HepG2 (cell line): Measurements from ENCODE around the gene CLIC6. TPM values are rescaled to one million over a fixed set of nuclear protein-coding genes. Genes with fewer than 3 reads are reported as not detected.

Experiments
- ATAC-seq: fragments of 200-7000 bp; cut with Tn5 transposase; 3 replicates; pipeline ENCODE4 v1.9.1; 2020; ENCODE audit warnings: mild to moderate bottlenecking, moderate library complexity
- BruUV-seq: library from RNA; stranded (reverse); fragments of 400-500 nt; replicated peaks from 2 replicates; lab custom pipeline; 2021; lab: Mats Ljungman, UMichigan
- CTCF ChIA-PET: fragments of 300-600 bp; formaldehyde crosslinking; extraction: SDS; loops from one replicate; lab custom pipeline; 2021; ENCODE audit warnings: low total read pairs, inconsistent platforms, low intra/inter-chr PET ratio; lab: Yijun Ruan, JAX
- POLR2A ChIA-PET: fragments of 350-600 bp; sonication (Branson Sonifier 250); formaldehyde crosslinking; loops from one replicate; lab custom pipeline; 2020; ENCODE audit warnings: antibody characterized with exemption, inconsistent platforms; lab: Yijun Ruan, JAX
- DNase-seq: peaks from one replicate; pipeline ENCODE4 v3.0.0-alpha.2; 2015; ENCODE audit warnings: low spot score
- FAIRE-seq: peaks from 3 replicates; lab custom pipeline; 2011; peaks lifted over from hg19 to GRCh38; lab: Jason Lieb, UNC
- H2AFZ ChIP-seq: one replicate; pipeline ENCODE4 v1.6.1; 2011; ENCODE audit warnings: low read length, inconsistent platforms
- H3K27ac ChIP-seq: fragments of 300-600 bp; 3 replicates; pipeline ENCODE4 v1.8.0; 2011; ENCODE audit warnings: mixed run types, mild to moderate bottlenecking, mixed read lengths, low read length, inconsistent platforms; ENCODE audit not compliant: insufficient read depth; ENCODE audit errors: extremely low read length
- H3K27me3 ChIP-seq, 2 experiments: fragments of 200-600 bp in 1 of 2; 2 replicates in 1 of 2; 3 replicates in 1 of 2; pipeline versions ENCODE4 v1.6.0 to v1.8.0; 2011; ENCODE audit warnings: low read length in 2 of 2, mild to moderate bottlenecking in 2 of 2, moderate library complexity in 2 of 2, inconsistent platforms in 1 of 2; ENCODE audit not compliant: insufficient read depth in 2 of 2, control insufficient read depth in 1 of 2
- H3K36me3 ChIP-seq, 2 experiments: fragments of 200-600 bp in 1 of 2; replicated peaks in 1 of 2; 2 replicates in 1 of 2; 3 replicates in 1 of 2; pipeline versions ENCODE4 v1.5.1 to v1.8.0; 2011; ENCODE audit warnings: low read length in 2 of 2, inconsistent platforms in 1 of 2; ENCODE audit not compliant: insufficient read depth in 2 of 2, control insufficient read depth in 1 of 2
- H3K4me1 ChIP-seq: 2 replicates; pipeline ENCODE4 v1.5.1; 2012; ENCODE audit warnings: low read length, inconsistent platforms; ENCODE audit not compliant: insufficient read depth
- H3K4me2 ChIP-seq: 2 replicates; pipeline ENCODE4 v1.6.0; 2011; ENCODE audit warnings: low read depth, low read length, inconsistent platforms
- H3K4me3 ChIP-seq, 3 experiments: fragments of 200-600 bp in 1 of 3; sonication (generic), shearing (Covaris generic) in 1 of 3; replicated peaks in 1 of 3; 2 replicates each; pipeline ENCODE4 v1.5.1; 2011 to 2016; ENCODE audit warnings: low read length in 3 of 3, inconsistent platforms in 2 of 3, low read depth in 2 of 3, mild to moderate bottlenecking in 2 of 3, control low read depth in 1 of 3, mixed read lengths in 1 of 3; ENCODE audit not compliant: insufficient read depth in 1 of 3
- H3K79me2 ChIP-seq: one replicate; pipeline ENCODE4 v1.6.1; 2011; ENCODE audit warnings: low read length, inconsistent platforms; ENCODE audit not compliant: insufficient read depth
- H3K9ac ChIP-seq: 2 replicates; pipeline ENCODE4 v1.6.0; 2011; ENCODE audit warnings: mild to moderate bottlenecking, low read depth, low read length, inconsistent platforms; ENCODE audit not compliant: insufficient read depth
- H3K9me3 ChIP-seq: 2 replicates; pipeline ENCODE4 v1.5.1; 2012; ENCODE audit warnings: mild to moderate bottlenecking, low read length
- H4K20me1 ChIP-seq: 2 replicates; pipeline ENCODE4 v1.6.0; 2011; ENCODE audit warnings: inconsistent platforms, mild to moderate bottlenecking, low read length, moderate library complexity; ENCODE audit not compliant: insufficient read depth
- ATF5 ChIP-seq: sonication (generic); formaldehyde crosslinking; IDR thresholded peaks from 2 replicates; pipeline ENCODE4 v1.4.0; 2020; ENCODE audit warnings: mild to moderate bottlenecking, low read depth, missing genetic modification reagents
- KIAA2018 ChIP-seq: sonication (generic); formaldehyde crosslinking; IDR thresholded peaks from 2 replicates; pipeline ENCODE4 v1.5.0; 2020; ENCODE audit warnings: mild to moderate bottlenecking, missing genetic modification reagents, borderline replicate concordance
- MATR3 ChIP-seq: sonication (generic); formaldehyde crosslinking; IDR thresholded peaks from 2 replicates; pipeline ENCODE4 v1.4.0; 2020; ENCODE audit warnings: missing genetic modification reagents
- RXRB ChIP-seq: IDR thresholded peaks from 2 replicates; pipeline ENCODE4 v1.6.1; 2016; ENCODE audit warnings: borderline replicate concordance, missing genetic modification reagents, missing compliant biosample characterization
- ZNF256 ChIP-seq: sonication (generic); formaldehyde crosslinking; conservative IDR thresholded peaks from 2 replicates; pipeline ENCODE4 v1.4.0; 2020; ENCODE audit warnings: missing genetic modification reagents
- ZNF761 ChIP-seq: sonication (generic); formaldehyde crosslinking; conservative IDR thresholded peaks from 2 replicates; pipeline ENCODE4 v1.4.0; 2020; ENCODE audit warnings: mild to moderate bottlenecking, missing genetic modification reagents
- whole genome bisulfite sequencing: methylation state at CpG from one replicate; pipeline ENCODE4 v1.1.6; 2017; ENCODE audit warnings: low lambda C conversion rate; 5-methylcytosine and 5-hydroxymethylcytosine counted together
- in situ Hi-C: cut with HindIII; loops from 2 replicates; pipeline ENCODE4 v1.10.0; 2017; ENCODE audit warnings: low pct_unique_long_range_greater_than_20kb; ENCODE audit not compliant: extremely low pct_ligation_motif_present
- intact Hi-C: fragments of 100-400 bp; cut with micrococcal nuclease; formaldehyde crosslinking; loops from one replicate; pipeline ENCODE4 v1.10.0; 2022; ENCODE audit not compliant: unreplicated experiment
- polyA plus RNA-seq, 8 experiments: library from polyadenylated mRNA; depleted of rRNA in 3 of 8; stranded (reverse) in 7 of 8; unstranded in 1 of 8; fragments of >200 nt; fragmentation: Illumina TruSeq in 4 of 8; extraction: Trizol in 4 of 8; gene quantifications; 2 replicates each; pipeline versions ENCODE4 v1.2.1 to v1.2.3, GENCODE V29; 2011 to 2016; ENCODE audit warnings: low read depth in 4 of 8, missing spikeins in 1 of 8, mixed read lengths in 1 of 8; ENCODE audit not compliant: insufficient read depth in 1 of 8
- total RNA-seq, 5 experiments: library from RNA; depleted of rRNA; stranded (reverse); fragments of >200 nt; fragmentation: Illumina TruSeq; extraction: Trizol; gene quantifications; 2 replicates each; pipeline ENCODE4 v1.2.3, GENCODE V29; 2016; ENCODE audit warnings: low read depth in 1 of 5

CLIC6 gene
- total and polyA plus RNA-seq, 2 of the 13 experiments (the other 11 are each of a cell fraction or from before 2014, with no cell fraction given): not detected

- Histone ChIP-seq H3K9ac (no peak overlapping the region), H3K27me3 (peaks cover 0 to 8% of the 10 kb centered on the region in 2 experiments; a peak in 2 of 5 replicates), H3K79me2 (no peaks in the 10 kb centered on the region), H3K4me2 (no peak overlapping the region), H3K4me3 (no peak overlapping the region), H3K9me3 (no peaks in the 10 kb centered on the region)
- WGBS: 25% methylated on average over 6 of the region's 6 CpGs
- POLR2A ChIA-PET: no interaction called here
- TF ChIP-seq RXRB: no peak
- TF ChIP-seq KIAA2018 (CRISPR knock-in tag): no peak
- no peak for TF ChIP-seq ZNF256 (CRISPR knock-in tag)
- TF ChIP-seq ZNF761 (CRISPR knock-in tag): no peak
- TF ChIP-seq MATR3 (CRISPR knock-in tag): no peak
- TF ChIP-seq ATF5 (CRISPR knock-in tag): no peak
- TF ChIP-seq, all 625 proteins: peak for 0
- intact Hi-C loops: no loop called here
- Histone ChIP-seq H3K4me1 (no peaks in the 10 kb centered on the region), H3K27ac (no peak overlapping the region), H3K36me3 (no peaks in the 10 kb centered on the region), H4K20me1 (no peaks in the 10 kb centered on the region), H2AFZ (no peak overlapping the region)
- in situ Hi-C loops: no loop called here
- no TSS peak for BruUV-seq
- ATAC-seq (no peak), FAIRE-seq (no peak), DNase-seq (no peak)
- CTCF ChIA-PET: no interaction called here
Observed at GRCh38 chr21:34625030-34625593, 43.7 kb upstream of the CLIC6 start.
